GM19324 (cell line): ENCODE measurements around the gene APRT.

ENCODE experiments used
- ATAC-seq: cut with Tn5 transposase; IDR thresholded peaks from one replicate; pipeline ENCODE4 v1.9.1; 2021; ENCODE audit warnings: mild to moderate bottlenecking, moderate library complexity; ENCODE audit not compliant: unreplicated experiment, low FRiP score

APRT gene

GRCh38 chr16:88842806-88843205 lies 31.1 kb upstream of the APRT start:
- no peak for ATAC-seq

DNA sequence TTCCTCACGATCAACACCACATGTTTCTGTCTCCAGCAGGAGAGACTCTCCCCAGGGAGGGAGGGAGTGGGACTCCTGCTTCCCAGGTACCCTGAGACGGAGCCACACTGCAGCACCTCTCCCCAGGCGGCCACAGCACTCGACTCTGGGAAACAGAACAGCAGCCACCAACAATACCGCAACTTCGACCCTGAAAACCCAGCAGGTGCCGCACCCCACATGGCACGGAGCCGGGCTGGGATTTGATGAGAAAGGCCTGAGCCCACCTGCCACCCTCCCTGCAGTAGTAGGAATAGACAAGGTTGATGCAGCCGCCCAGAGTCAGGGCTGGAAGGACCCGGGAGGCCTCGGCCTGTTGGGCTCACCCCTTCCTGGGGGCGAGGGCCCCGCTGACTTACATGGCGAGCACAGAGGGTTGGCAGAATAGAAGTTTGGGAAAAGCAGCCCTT lies 30.6 kb upstream of the APRT start:
- ATAC-seq: no peak

DNA sequence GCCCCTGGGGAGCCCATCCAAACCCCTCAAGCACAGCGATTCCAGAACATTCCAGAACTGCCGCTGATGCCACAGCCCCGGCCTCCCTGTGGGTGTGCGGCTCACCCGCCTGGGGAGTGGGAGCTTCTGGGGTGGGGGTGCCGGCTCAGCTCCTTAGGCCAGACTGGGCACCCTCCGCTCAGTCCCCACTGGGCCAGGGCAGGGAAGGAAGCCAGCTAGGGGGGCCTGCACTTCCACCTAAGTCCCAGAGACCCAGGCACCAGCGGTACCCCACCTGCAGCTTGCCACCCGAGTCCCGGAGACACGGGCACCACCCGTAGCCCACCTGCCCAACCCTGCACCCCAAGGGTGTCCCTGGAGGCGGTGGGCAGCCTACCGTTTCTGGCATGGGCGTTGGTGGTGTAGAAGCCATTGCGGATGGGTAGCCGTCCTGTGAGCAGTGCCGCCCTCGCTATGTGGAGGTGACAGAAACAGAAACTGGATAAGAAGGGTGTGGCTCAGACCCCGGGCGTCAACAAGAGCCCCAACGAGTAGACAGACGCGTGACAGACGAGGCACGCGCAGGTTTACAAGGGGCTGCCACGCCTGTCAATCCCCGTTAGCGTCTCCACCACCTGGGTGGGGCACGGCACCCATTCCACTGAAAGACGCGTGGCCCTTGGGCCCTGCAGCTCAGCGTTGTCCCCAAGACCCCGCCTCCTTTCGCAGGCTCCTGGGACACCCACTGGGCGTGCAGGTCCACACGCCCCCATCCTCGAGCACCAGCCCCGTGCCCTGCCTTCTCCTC lies 30.0 kb upstream of the APRT start:
- ATAC-seq: no peak

- ATAC-seq: no peak
These were observed 29.0 kb upstream of the APRT start for GRCh38 chr16:88840600-88841215.

- ATAC-seq: no peak
These were observed 28.2 kb upstream of the APRT start for GRCh38 chr16:88839745-88840599.

GRCh38 chr16:88839026-88839529 lies 27.4 kb upstream of the APRT start:
- no peak for ATAC-seq

DNA sequence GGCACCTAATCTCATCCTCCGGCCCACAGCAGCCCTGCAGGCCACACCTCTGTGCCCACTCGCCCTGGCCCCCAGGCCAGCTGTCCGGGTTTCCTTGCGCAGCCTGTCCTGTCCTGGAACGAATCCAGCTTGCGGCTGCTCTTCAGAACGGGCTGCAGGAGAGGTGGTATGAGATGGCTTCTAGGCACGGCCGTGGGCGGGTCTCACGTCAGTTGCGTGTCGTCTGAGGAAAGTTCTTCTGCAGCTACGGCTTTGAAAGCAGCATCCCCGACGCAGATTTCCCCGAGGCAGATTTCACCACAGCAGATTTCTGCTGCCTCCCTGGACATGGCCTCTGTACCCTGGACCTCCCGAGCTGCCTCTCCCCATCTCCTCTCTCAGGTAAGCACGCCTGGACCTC lies 26.8 kb upstream of the APRT start:
- ATAC-seq: no peak

- ATAC-seq: no peak
These were observed 26.1 kb upstream of the APRT start for GRCh38 chr16:88837806-88838205.

DNA sequence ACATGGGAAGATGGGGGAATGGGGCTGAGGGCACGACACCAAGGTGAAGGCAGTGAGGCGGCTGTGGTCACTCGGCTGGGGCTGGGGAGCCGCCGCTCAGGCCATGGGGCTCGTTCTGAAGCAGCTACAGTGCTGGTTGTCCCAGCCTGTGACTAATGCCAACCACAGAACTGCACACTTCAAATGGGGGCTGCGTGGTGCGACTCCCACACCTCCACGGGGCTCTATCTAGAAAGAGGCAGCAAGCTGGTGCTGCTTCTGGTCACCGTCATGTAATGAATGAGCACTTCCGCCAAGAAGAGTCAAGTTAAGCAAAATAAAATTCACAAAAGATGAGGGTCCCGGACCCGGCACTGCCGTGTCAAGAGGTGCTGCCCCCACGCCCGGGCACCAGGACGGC lies 25.1 kb upstream of the APRT start:
- ATAC-seq: no peak

- ATAC-seq: no peak
These were observed 24.1 kb upstream of the APRT start for GRCh38 chr16:88835818-88836217.

- no peak for ATAC-seq
These were observed 23.7 kb upstream of the APRT start for GRCh38 chr16:88835383-88835782.

DNA sequence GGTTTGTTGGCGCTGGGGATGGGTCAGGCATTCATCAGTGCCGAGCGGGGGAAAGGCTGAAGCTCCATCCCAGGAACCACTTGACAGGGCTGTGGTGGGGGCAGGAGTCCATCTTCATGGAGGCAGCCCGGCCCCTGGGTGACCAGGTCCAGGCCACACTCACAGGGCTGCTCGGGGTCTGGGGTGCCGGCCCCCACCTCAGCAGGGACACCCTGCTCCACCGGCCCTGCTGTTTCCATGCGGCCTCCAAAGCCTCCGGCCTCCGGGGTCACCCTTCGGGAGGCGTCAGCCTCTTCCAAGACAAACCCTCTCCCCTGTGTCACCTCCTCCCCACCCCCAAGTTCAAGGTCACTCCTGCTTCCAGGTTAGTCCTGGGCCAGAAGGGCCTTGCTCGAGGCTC lies 22.9 kb upstream of the APRT start:
- ATAC-seq: no peak

DNA sequence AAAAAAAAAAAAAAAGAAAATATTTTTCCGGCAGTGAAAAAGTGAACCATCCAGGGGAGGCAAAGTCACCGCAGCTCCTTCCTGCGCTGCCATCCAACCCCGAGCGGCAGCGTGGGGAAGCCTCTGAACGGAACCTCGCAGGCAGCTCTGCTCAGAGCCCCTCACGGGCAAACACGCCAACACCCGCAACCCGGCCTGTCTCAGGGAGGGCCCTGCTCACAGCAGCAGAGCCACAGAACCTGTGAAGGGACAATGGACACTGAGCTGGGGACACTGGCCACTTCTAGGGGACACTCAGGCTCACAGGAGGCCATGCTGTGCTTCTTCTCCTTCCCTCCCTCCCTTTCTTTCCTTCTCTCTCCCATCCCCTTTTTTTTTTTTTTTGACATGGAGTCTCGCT lies 21.4 kb upstream of the APRT start:
- no peak for ATAC-seq

DNA sequence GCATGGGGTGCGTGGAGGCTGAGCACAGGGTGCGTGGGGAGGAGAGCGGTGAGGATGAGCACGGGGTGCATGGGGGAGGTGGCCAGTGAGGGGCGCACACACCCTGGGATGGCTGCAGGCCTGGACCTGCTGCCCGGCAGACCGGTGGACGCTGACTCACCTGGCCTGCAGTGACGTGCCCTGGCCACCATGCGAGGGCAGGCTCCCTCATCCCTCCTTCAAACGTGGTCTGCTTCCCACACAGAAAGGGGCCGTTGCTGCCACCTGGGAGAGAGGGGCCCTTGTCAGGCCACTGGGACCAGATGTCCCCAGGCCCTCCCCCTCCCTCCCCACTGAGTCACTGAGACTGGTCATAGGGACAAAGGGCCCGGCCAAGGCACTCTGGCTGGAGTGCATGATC lies 20.1 kb upstream of the APRT start:
- no peak for ATAC-seq

GRCh38 chr16:88830783-88831182 lies 19.1 kb upstream of the APRT start:
- no peak for ATAC-seq

DNA sequence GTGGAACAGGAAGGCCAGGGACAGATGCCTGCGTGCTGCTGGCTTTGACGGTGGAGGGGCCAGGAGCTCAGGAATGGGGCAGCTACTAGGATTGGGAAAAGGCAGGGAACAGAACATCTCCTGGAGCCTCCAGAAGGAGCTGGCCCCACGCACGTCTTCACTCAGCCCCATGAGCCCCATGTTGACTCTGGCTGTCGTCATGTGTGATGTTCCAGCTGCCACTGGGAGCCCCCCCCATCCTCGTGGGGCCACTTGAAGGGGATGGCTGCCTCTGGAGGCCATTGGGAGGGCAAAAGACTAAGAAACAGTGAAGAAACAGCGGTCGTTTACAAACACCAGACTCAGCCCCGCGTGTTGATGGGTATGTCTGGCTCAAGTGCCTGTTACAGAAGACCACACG lies 18.5 kb upstream of the APRT start:
- no peak for ATAC-seq

- ATAC-seq: no peak
These were observed 17.0 kb upstream of the APRT start for GRCh38 chr16:88828711-88829110.

GRCh38 chr16:88827727-88828126 lies 16.0 kb upstream of the APRT start:
- no peak for ATAC-seq

GRCh38 chr16:88826070-88826840 lies 14.5 kb upstream of the APRT start:
- no peak for ATAC-seq

DNA sequence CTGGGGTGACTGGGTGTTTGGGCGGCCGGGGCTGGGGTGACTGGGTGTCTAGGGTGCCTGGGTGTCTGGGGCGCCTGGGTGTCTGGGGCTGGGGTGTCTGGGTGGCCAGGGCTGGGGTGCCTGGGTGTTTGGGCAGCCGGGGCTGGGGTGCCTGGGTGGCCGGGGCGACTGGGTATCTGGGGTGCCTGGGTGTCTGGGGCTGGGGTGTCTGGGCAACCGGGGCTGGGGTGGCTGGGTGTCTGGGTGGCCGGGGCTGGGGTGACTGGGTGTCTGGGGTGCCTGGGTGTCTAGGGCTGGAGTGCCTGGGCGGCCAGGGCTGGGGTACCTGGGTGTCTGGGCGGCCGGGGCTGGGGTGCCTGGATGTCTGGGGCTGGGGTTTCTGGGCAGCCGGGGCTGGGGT lies 13.4 kb upstream of the APRT start:
- ATAC-seq: no peak
